Measurements from ENCODE around the gene TMEM8B.

TMEM8B gene

GRCh38 chr9:35829084-35829763, at the start of gene TMEM8B:
Gene TMEM8B (plus strand): TSS chr9:35829228. CDS start chr9:35829448, 220 bp downstream.
- peak; percentile 93 for DNase-seq

- DNase-seq = no peak
Observed at GRCh38 chr9:35781066-35781465, 48.0 kb upstream of the TMEM8B start.

GRCh38 chr9:35783418-35783817, 45.6 kb upstream of the TMEM8B start:
- DNase-seq = no peak

- no peak for DNase-seq
Observed at GRCh38 chr9:35789541-35789940, 39.5 kb upstream of the TMEM8B start.

- DNase-seq = no peak
Observed at GRCh38 chr9:35790025-35790384, 39.0 kb upstream of the TMEM8B start.

GRCh38 chr9:35790385-35791296, 38.4 kb upstream of the TMEM8B start:
- DNase-seq = peak; percentile 75

- no peak for DNase-seq
Observed at GRCh38 chr9:35791297-35791921, 37.6 kb upstream of the TMEM8B start, which contains the start of gene NPR2. Gene NPR2 (plus strand): TSS chr9:35791591. CDS start chr9:35792409, 818 bp downstream.

GRCh38 chr9:35792024-35792813, 36.8 kb upstream of the TMEM8B start:
- DNase-seq = no peak

- DNase-seq = no peak
Observed at GRCh38 chr9:35792826-35793225, 36.2 kb upstream of the TMEM8B start.

- DNase-seq = no peak
Observed at GRCh38 chr9:35793461-35793860, 35.6 kb upstream of the TMEM8B start.

GRCh38 chr9:35795695-35796094, 33.3 kb upstream of the TMEM8B start:
- DNase-seq = no peak

- DNase-seq = no peak
Observed at GRCh38 chr9:35797311-35798109, 31.5 kb upstream of the TMEM8B start.

- DNase-seq = no peak
Observed at GRCh38 chr9:35798658-35799374, 30.2 kb upstream of the TMEM8B start.

GRCh38 chr9:35800530-35800929, 28.5 kb upstream of the TMEM8B start:
- no peak for DNase-seq

GRCh38 chr9:35801328-35802128, 27.5 kb upstream of the TMEM8B start:
- no peak for DNase-seq

GRCh38 chr9:35806101-35806500, 22.9 kb upstream of the TMEM8B start:
- DNase-seq = no peak

- no peak for DNase-seq
Observed at GRCh38 chr9:35808433-35808832, 20.6 kb upstream of the TMEM8B start.

GRCh38 chr9:35810122-35810521, 18.9 kb upstream of the TMEM8B start:
- no peak for DNase-seq

- no peak for DNase-seq
Observed at GRCh38 chr9:35811381-35812024, 17.5 kb upstream of the TMEM8B start.
